A673 (cell line): Measurements from ENCODE around the gene SLC66A1.

ENCODE experiments used
- EZH2 ChIP-seq: fragments of 200-600 bp; sonication (generic); IDR thresholded peaks from 2 replicates; pipeline ENCODE4 v1.6.1; 2017; ENCODE audit warnings: borderline replicate concordance, low read depth, mild to moderate bottlenecking, mixed read lengths, antibody characterized with exemption, low read length; ENCODE audit not compliant: poor library complexity, severe bottlenecking
- TF ChIP-seq, protein P1 (sequence below): fragments of 300-800, 200-600 bp; sonication (generic); conservative IDR thresholded peaks from 2 replicates; pipeline ENCODE4 v1.5.1; 2017; ENCODE audit warnings: low read depth, mild to moderate bottlenecking, antibody characterized with exemption, low read length, moderate library complexity, mixed read lengths

DNA sequence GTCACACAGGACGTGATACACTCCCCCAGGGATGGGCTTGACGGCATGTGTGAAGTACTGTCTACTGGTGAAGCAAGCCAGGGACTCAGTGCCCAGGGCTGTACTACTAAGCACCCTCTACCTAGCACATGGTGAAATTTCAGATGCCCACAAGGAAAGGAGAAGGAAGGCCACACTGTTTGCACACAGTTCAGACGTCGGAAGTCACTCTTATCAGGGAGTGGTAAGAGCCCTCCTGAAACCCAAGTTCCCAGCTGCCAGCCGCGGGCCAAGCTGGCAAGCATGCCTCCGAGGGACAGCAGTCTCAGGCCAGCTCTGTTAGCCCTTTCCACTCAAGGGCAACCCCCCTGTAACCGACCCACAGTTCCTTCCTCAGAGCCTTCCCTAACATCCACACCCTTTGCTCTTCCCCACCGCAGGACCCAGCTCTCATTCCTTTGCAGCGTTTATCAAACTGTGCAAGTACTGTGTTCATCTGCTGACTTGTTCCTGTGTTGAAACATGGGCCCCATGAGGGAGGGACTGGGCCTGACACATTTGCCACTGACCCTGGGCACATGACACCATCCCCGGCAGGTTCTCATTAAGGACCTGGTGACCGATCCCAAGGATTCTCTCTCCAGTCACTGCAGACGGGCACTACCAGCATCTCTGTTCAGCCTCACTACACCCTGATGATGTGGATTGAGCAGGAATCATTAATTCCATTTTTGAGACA, 58.5 kb downstream of the SLC66A1 start:
- TF ChIP-seq, protein P1, sequence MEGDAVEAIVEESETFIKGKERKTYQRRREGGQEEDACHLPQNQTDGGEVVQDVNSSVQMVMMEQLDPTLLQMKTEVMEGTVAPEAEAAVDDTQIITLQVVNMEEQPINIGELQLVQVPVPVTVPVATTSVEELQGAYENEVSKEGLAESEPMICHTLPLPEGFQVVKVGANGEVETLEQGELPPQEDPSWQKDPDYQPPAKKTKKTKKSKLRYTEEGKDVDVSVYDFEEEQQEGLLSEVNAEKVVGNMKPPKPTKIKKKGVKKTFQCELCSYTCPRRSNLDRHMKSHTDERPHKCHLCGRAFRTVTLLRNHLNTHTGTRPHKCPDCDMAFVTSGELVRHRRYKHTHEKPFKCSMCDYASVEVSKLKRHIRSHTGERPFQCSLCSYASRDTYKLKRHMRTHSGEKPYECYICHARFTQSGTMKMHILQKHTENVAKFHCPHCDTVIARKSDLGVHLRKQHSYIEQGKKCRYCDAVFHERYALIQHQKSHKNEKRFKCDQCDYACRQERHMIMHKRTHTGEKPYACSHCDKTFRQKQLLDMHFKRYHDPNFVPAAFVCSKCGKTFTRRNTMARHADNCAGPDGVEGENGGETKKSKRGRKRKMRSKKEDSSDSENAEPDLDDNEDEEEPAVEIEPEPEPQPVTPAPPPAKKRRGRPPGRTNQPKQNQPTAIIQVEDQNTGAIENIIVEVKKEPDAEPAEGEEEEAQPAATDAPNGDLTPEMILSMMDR, result no peak
- TF ChIP-seq EZH2, result no peak
